NCI-H1048 (cell line): Measurements from ENCODE around the gene SIX5.
"Not testable (repeated sequence)": the region's sequence is repeated elsewhere in the genome, so short reads cannot be mapped to it uniquely, and the experiment has no call there.

Source experiments
- DNase-seq: peaks from one replicate; lab custom pipeline; 2025; lab: John Stamatoyannopoulos, UW

SIX5 gene

GRCh38 chr19:45754323-45754722 lies 14.7 kb downstream of the SIX5 start:
- no peak for DNase-seq

- DNase-seq: no peak
These were observed 15.5 kb downstream of the SIX5 start for GRCh38 chr19:45753548-45753947.

- no peak for DNase-seq
These were observed 16.4 kb downstream of the SIX5 start for GRCh38 chr19:45752639-45753038.

- DNase-seq: not testable (repeated sequence)
These were observed 17.6 kb downstream of the SIX5 start for GRCh38 chr19:45751483-45751882.

- no peak for DNase-seq
These were observed 21.5 kb downstream of the SIX5 start for GRCh38 chr19:45747513-45747912.

- no peak for DNase-seq
These were observed 22.2 kb downstream of the SIX5 start for GRCh38 chr19:45746866-45747265.

- no peak for DNase-seq
These were observed 23.4 kb downstream of the SIX5 start for GRCh38 chr19:45745606-45746005.

- DNase-seq: no peak
These were observed 26.1 kb downstream of the SIX5 start for GRCh38 chr19:45742969-45743368.

- no peak for DNase-seq
These were observed 29.3 kb downstream of the SIX5 start for GRCh38 chr19:45739498-45740439.

GRCh38 chr19:45733160-45733810 lies 35.8 kb downstream of the SIX5 start, which contains the start of gene MEIOSIN:
MEIOSIN (plus strand) TSS chr19:45733439; CDS start chr19:45735377, 1,938 bp downstream.
- DNase-seq: no peak

- peak; percentile 94 for DNase-seq
These were observed 38.4 kb downstream of the SIX5 start, which contains the start of gene FBXO46 for GRCh38 chr19:45730368-45731288. FBXO46 (minus strand) TSS chr19:45730896; CDS start chr19:45713495, 17,401 bp downstream.

- DNase-seq: no peak
These were observed 39.2 kb downstream of the SIX5 start for GRCh38 chr19:45729800-45730290.

- not testable (repeated sequence) for DNase-seq
These were observed 40.4 kb downstream of the SIX5 start for GRCh38 chr19:45728683-45729082.

- DNase-seq: not testable (repeated sequence)
These were observed 49.0 kb downstream of the SIX5 start for GRCh38 chr19:45720065-45720464.

- no peak for DNase-seq
These were observed 50.9 kb downstream of the SIX5 start for GRCh38 chr19:45717983-45718650.

- DNase-seq: peak; percentile 97
These were observed 51.7 kb downstream of the SIX5 start for GRCh38 chr19:45717131-45717982.

GRCh38 chr19:45716359-45717130 lies 52.5 kb downstream of the SIX5 start:
- no peak for DNase-seq

GRCh38 chr19:45715139-45715538 lies 53.9 kb downstream of the SIX5 start:
- no peak for DNase-seq
